GM23338 (cell line): ENCODE measurements around the gene VMP1. TPM values are rescaled to one million over a fixed set of nuclear protein-coding genes. Genes with fewer than 3 reads are reported as not detected.

Experiments used
- ATAC-seq: fragments of 200-7000 bp; cut with Tn5 transposase; 3 replicates; pipeline ENCODE4 v1.9.1; 2020
- DNase-seq: peaks from one replicate; pipeline ENCODE4 v3.0.0-alpha.2; 2015; ENCODE audit warnings: low spot score
- H2AFZ ChIP-seq: fragments of 200-600 bp; sonication (generic); 2 replicates; pipeline ENCODE4 v1.8.0; 2016; ENCODE audit warnings: antibody characterized with exemption, mild to moderate bottlenecking, moderate library complexity
- H3F3A ChIP-seq: fragments of 200-600 bp; sonication (generic); replicated peaks from 2 replicates; pipeline ENCODE4 v1.8.0; 2017; ENCODE audit warnings: antibody characterized with exemption, mixed run types, low read depth
- H3K27ac ChIP-seq: fragments of 200-600 bp; sonication (generic); 2 replicates; pipeline ENCODE4 v1.6.1; 2016; ENCODE audit warnings: low read depth
- H3K27me3 ChIP-seq: fragments of 200-600 bp; sonication (generic); 2 replicates; pipeline ENCODE4 v1.8.0; 2016; ENCODE audit warnings: mild to moderate bottlenecking, mixed run types, moderate library complexity; ENCODE audit not compliant: insufficient read depth
- H3K36me3 ChIP-seq: fragments of 200-600 bp; sonication (generic); 2 replicates; pipeline ENCODE4 v1.8.0; 2016; ENCODE audit warnings: mild to moderate bottlenecking; ENCODE audit not compliant: insufficient read depth
- H3K4me1 ChIP-seq: fragments of 200-600 bp; sonication (generic); 2 replicates; pipeline ENCODE4 v1.8.0; 2016; ENCODE audit warnings: mild to moderate bottlenecking, moderate library complexity; ENCODE audit not compliant: insufficient read depth
- H3K4me2 ChIP-seq: fragments of 200-600 bp; sonication (generic); 2 replicates; pipeline ENCODE4 v1.7.1; 2017; ENCODE audit warnings: mixed run types
- H3K4me3 ChIP-seq: fragments of 200-600 bp; sonication (generic); 2 replicates; pipeline ENCODE4 v1.6.1; 2016; ENCODE audit warnings: mixed run types
- H3K79me2 ChIP-seq: fragments of 200-600 bp; sonication (generic); replicated peaks from 2 replicates; pipeline ENCODE4 v1.8.0; 2017; ENCODE audit warnings: mild to moderate bottlenecking; ENCODE audit not compliant: insufficient read depth
- H3K9me2 ChIP-seq: fragments of 200-600 bp; sonication (generic); 2 replicates; pipeline ENCODE4 v1.8.0; 2017; ENCODE audit not compliant: insufficient read depth
- H4K20me1 ChIP-seq: fragments of 200-600 bp; sonication (generic); replicated peaks from 2 replicates; pipeline ENCODE4 v1.8.0; 2017; ENCODE audit warnings: mild to moderate bottlenecking; ENCODE audit not compliant: insufficient read depth
- H3K27ac Mint-ChIP-seq: 2 replicates; pipeline ENCODE4 v1.8.0; 2020; ENCODE audit warnings: inconsistent platforms, mild to moderate bottlenecking, moderate library complexity, mixed read lengths
- H3K27me3 Mint-ChIP-seq: 3 replicates; pipeline ENCODE4 v1.8.0; 2022; ENCODE audit warnings: low read depth, mild to moderate bottlenecking, moderate library complexity, mixed read lengths, inconsistent platforms; ENCODE audit not compliant: insufficient read depth, poor library complexity
- H3K36me3 Mint-ChIP-seq: 3 replicates; pipeline ENCODE4 v1.8.0; 2021; ENCODE audit warnings: low read depth, mild to moderate bottlenecking, inconsistent platforms, moderate library complexity, mixed read lengths
- H3K4me1 Mint-ChIP-seq: 3 replicates; pipeline ENCODE4 v1.8.0; 2020; ENCODE audit warnings: mild to moderate bottlenecking, inconsistent platforms, mixed read lengths
- H3K4me3 Mint-ChIP-seq: 3 replicates; pipeline ENCODE4 v1.8.0; 2021; ENCODE audit warnings: moderate library complexity, mild to moderate bottlenecking, inconsistent platforms, mixed read lengths
- H3K9me3 Mint-ChIP-seq: 3 replicates; pipeline ENCODE4 v1.8.0; 2020; ENCODE audit warnings: moderate library complexity, mild to moderate bottlenecking, inconsistent platforms, mixed read lengths
- CREB1 ChIP-seq: fragments of 250-450 bp; sonication (Bioruptor Pico); IDR thresholded peaks from 2 replicates; pipeline ENCODE4 v1.5.0; 2020; ENCODE audit warnings: low read depth, mild to moderate bottlenecking, moderate library complexity
- EZH2phosphoT487 ChIP-seq: fragments of 200-600 bp; sonication (generic); IDR thresholded peaks from one replicate; pipeline ENCODE4 v1.8.1; 2018; ENCODE audit warnings: antibody characterized with exemption; ENCODE audit not compliant: unreplicated experiment
- STAT1 ChIP-seq: IDR thresholded peaks from one replicate; pipeline ENCODE4 v1.6.1; 2016; ENCODE audit warnings: antibody characterized with exemption; ENCODE audit not compliant: unreplicated experiment
- ZNF114 ChIP-seq: fragments of 250-450 bp; sonication (Bioruptor Pico); IDR thresholded peaks from 2 replicates; pipeline ENCODE4 v1.5.0; 2020; ENCODE audit warnings: mild to moderate bottlenecking, moderate library complexity
- ZNF331 ChIP-seq: fragments of 250-450 bp; sonication (Bioruptor Pico); IDR thresholded peaks from 2 replicates; pipeline ENCODE4 v1.5.0; 2020; ENCODE audit warnings: low read depth, mild to moderate bottlenecking, moderate library complexity
- polyA plus RNA-seq: library from polyadenylated mRNA; unstranded; fragments of >200 nt; fragmentation: Nextera tagmentation; extraction: Ambion mirVana; gene quantifications from 2 replicates; pipeline ENCODE4 v1.2.1, GENCODE V29; 2016
- total RNA-seq: library from RNA; depleted of rRNA; stranded (reverse); fragments of >200 nt; shearing (Covaris generic); gene quantifications from 2 replicates; pipeline ENCODE4 v1.2.3, GENCODE V29; 2014
- TF ChIP-seq, protein P1 (sequence below): fragments of 250-450 bp; sonication (Bioruptor Pico); IDR thresholded peaks from 2 replicates; pipeline ENCODE4 v1.5.0; 2020; ENCODE audit warnings: mild to moderate bottlenecking, moderate library complexity
- TF ChIP-seq, protein P2 (sequence below), 2 experiments: fragments of 200-600 bp in 1 of 2; sonication (generic) in 1 of 2; conservative IDR thresholded peaks; 2 replicates each; pipeline versions ENCODE4 v1.5.1 to v1.6.1; 2016 to 2017; ENCODE audit warnings: antibody characterized with exemption in 2 of 2, low read depth in 2 of 2, mild to moderate bottlenecking in 2 of 2, moderate library complexity in 1 of 2
- TF ChIP-seq, protein P3 (sequence below): IDR thresholded peaks from 2 replicates; pipeline ENCODE4 v1.6.1; 2016; ENCODE audit warnings: antibody characterized with exemption
- TF ChIP-seq, protein P4 (sequence below): IDR thresholded peaks from one replicate; pipeline ENCODE4 v1.6.1; 2018; ENCODE audit warnings: antibody characterized with exemption; ENCODE audit not compliant: unreplicated experiment

The VMP1 gene
- total and polyA plus RNA-seq, 2 experiments from 2014 or later: 70.1 to 112 TPM

DNA sequence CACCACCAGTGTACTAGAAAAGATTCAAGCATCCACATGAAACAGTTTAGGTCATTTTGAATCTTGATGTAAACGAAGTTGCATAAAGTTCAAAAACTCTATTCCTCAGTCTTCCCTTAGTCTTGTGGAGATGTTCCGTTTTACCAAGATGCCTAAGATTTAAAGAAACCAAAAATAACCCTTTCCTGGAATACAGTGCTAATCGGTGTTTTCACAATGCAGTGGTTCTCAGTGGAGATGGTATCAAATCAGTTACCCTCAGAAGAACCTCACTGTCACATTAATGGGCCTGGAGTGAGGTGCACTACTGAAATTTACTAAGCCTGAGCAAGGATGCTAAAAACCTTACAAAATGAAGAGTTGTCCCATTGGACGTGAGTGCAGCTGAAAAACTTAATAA lies 9.3 kb upstream of the VMP1 start (continued):
- TF ChIP-seq, protein P1, sequence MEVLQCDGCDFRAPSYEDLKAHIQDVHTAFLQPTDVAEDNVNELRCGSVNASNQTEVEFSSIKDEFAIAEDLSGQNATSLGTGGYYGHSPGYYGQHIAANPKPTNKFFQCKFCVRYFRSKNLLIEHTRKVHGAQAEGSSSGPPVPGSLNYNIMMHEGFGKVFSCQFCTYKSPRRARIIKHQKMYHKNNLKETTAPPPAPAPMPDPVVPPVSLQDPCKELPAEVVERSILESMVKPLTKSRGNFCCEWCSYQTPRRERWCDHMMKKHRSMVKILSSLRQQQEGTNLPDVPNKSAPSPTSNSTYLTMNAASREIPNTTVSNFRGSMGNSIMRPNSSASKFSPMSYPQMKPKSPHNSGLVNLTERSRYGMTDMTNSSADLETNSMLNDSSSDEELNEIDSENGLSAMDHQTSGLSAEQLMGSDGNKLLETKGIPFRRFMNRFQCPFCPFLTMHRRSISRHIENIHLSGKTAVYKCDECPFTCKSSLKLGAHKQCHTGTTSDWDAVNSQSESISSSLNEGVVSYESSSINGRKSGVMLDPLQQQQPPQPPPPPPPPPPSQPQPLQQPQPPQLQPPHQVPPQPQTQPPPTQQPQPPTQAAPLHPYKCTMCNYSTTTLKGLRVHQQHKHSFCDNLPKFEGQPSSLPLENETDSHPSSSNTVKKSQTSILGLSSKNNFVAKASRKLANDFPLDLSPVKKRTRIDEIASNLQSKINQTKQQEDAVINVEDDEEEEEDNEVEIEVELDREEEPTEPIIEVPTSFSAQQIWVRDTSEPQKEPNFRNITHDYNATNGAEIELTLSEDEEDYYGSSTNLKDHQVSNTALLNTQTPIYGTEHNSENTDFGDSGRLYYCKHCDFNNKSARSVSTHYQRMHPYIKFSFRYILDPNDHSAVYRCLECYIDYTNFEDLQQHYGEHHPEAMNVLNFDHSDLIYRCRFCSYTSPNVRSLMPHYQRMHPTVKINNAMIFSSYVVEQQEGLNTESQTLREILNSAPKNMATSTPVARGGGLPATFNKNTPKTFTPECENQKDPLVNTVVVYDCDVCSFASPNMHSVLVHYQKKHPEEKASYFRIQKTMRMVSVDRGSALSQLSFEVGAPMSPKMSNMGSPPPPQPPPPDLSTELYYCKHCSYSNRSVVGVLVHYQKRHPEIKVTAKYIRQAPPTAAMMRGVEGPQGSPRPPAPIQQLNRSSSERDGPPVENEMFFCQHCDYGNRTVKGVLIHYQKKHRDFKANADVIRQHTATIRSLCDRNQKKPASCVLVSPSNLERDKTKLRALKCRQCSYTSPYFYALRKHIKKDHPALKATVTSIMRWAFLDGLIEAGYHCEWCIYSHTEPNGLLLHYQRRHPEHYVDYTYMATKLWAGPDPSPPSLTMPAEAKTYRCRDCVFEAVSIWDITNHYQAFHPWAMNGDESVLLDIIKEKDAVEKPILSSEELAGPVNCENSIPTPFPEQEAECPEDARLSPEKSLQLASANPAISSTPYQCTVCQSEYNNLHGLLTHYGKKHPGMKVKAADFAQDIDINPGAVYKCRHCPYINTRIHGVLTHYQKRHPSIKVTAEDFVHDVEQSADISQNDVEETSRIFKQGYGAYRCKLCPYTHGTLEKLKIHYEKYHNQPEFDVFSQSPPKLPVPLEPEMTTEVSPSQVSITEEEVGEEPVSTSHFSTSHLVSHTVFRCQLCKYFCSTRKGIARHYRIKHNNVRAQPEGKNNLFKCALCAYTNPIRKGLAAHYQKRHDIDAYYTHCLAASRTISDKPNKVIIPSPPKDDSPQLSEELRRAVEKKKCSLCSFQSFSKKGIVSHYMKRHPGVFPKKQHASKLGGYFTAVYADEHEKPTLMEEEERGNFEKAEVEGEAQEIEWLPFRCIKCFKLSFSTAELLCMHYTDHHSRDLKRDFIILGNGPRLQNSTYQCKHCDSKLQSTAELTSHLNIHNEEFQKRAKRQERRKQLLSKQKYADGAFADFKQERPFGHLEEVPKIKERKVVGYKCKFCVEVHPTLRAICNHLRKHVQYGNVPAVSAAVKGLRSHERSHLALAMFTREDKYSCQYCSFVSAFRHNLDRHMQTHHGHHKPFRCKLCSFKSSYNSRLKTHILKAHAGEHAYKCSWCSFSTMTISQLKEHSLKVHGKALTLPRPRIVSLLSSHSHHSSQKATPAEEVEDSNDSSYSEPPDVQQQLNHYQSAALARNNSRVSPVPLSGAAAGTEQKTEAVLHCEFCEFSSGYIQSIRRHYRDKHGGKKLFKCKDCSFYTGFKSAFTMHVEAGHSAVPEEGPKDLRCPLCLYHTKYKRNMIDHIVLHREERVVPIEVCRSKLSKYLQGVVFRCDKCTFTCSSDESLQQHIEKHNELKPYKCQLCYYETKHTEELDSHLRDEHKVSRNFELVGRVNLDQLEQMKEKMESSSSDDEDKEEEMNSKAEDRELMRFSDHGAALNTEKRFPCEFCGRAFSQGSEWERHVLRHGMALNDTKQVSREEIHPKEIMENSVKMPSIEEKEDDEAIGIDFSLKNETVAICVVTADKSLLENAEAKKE (CRISPR knock-in tag): no peak
- TF ChIP-seq ZNF114 (CRISPR knock-in tag): no peak
- no peak for TF ChIP-seq CREB1 (CRISPR knock-in tag)

DNA sequence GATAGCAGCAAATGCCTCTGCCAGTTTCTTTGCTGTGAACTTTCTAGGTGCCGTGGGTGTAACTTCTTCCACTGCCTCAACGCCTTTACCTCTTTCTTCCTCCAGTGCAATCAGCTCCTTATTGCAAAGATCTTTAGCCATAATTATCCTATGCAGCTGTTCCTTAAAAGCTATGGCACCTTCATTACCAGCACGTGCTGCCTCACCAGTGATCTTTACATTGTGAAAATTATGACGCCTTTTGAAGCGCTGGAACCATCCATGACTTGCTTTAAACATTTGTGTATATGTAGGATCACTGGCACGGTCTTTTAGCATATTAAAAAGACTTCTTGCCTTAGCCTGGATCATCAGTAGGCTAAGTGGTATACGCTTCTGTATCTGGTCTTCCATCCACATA lies 8.2 kb upstream of the VMP1 start:
- Histone ChIP-seq H3K9me2 (no peaks in the 10 kb centered on the region), H3K27ac (no peak overlapping the region), H3K36me3 (peaks cover 29% of the 10 kb centered on the region), H3F3A (peaks cover 16% of the 10 kb centered on the region), H2AFZ (no peak overlapping the region), H3K27me3 (no peaks in the 10 kb centered on the region), H3K4me1 (peaks cover 16% of the 10 kb centered on the region), H3K79me2 (peaks cover 99% of the 10 kb centered on the region), H4K20me1 (peaks cover 91% of the 10 kb centered on the region), H3K4me3 (no peak overlapping the region), H3K4me2 (no peak overlapping the region)
- H3K9me3 Mint-ChIP-seq: no peaks in the 10 kb centered on the region
- ATAC-seq (no peak), DNase-seq (no peak)
- H3K27ac Mint-ChIP-seq: no peak overlapping the region
- peaks cover 5% of the 10 kb centered on the region for H3K27me3 Mint-ChIP-seq
- H3K36me3 Mint-ChIP-seq: peaks cover 62% of the 10 kb centered on the region
- H3K4me1 Mint-ChIP-seq: peaks cover 16% of the 10 kb centered on the region
- no peak overlapping the region; the same call in 2 of the 3 replicates for H3K4me3 Mint-ChIP-seq
- TF ChIP-seq CREB1 (CRISPR knock-in tag): no peak
- TF ChIP-seq, protein P2, sequence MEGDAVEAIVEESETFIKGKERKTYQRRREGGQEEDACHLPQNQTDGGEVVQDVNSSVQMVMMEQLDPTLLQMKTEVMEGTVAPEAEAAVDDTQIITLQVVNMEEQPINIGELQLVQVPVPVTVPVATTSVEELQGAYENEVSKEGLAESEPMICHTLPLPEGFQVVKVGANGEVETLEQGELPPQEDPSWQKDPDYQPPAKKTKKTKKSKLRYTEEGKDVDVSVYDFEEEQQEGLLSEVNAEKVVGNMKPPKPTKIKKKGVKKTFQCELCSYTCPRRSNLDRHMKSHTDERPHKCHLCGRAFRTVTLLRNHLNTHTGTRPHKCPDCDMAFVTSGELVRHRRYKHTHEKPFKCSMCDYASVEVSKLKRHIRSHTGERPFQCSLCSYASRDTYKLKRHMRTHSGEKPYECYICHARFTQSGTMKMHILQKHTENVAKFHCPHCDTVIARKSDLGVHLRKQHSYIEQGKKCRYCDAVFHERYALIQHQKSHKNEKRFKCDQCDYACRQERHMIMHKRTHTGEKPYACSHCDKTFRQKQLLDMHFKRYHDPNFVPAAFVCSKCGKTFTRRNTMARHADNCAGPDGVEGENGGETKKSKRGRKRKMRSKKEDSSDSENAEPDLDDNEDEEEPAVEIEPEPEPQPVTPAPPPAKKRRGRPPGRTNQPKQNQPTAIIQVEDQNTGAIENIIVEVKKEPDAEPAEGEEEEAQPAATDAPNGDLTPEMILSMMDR (conservative IDR thresholded peaks at IDR 0.05; ENCODE audit: low read depth in 2 of 2): no peak
- TF ChIP-seq STAT1: no peak
- TF ChIP-seq, protein P3, sequence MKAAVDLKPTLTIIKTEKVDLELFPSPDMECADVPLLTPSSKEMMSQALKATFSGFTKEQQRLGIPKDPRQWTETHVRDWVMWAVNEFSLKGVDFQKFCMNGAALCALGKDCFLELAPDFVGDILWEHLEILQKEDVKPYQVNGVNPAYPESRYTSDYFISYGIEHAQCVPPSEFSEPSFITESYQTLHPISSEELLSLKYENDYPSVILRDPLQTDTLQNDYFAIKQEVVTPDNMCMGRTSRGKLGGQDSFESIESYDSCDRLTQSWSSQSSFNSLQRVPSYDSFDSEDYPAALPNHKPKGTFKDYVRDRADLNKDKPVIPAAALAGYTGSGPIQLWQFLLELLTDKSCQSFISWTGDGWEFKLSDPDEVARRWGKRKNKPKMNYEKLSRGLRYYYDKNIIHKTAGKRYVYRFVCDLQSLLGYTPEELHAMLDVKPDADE: no peak
- no peak for TF ChIP-seq ZNF331
- TF ChIP-seq ZNF114 (CRISPR knock-in tag): no peak
- TF ChIP-seq, protein P4, sequence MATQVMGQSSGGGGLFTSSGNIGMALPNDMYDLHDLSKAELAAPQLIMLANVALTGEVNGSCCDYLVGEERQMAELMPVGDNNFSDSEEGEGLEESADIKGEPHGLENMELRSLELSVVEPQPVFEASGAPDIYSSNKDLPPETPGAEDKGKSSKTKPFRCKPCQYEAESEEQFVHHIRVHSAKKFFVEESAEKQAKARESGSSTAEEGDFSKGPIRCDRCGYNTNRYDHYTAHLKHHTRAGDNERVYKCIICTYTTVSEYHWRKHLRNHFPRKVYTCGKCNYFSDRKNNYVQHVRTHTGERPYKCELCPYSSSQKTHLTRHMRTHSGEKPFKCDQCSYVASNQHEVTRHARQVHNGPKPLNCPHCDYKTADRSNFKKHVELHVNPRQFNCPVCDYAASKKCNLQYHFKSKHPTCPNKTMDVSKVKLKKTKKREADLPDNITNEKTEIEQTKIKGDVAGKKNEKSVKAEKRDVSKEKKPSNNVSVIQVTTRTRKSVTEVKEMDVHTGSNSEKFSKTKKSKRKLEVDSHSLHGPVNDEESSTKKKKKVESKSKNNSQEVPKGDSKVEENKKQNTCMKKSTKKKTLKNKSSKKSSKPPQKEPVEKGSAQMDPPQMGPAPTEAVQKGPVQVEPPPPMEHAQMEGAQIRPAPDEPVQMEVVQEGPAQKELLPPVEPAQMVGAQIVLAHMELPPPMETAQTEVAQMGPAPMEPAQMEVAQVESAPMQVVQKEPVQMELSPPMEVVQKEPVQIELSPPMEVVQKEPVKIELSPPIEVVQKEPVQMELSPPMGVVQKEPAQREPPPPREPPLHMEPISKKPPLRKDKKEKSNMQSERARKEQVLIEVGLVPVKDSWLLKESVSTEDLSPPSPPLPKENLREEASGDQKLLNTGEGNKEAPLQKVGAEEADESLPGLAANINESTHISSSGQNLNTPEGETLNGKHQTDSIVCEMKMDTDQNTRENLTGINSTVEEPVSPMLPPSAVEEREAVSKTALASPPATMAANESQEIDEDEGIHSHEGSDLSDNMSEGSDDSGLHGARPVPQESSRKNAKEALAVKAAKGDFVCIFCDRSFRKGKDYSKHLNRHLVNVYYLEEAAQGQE: no peak
- no peak for TF ChIP-seq EZH2phosphoT487
